Astrocyte of the spinal cord (primary cell): ENCODE measurements around the gene CTNND1.
A peak's percentile ranks its signal among the peaks of the same experiment; 100 is the strongest.

Source experiments
- DNase-seq: peaks from one replicate; pipeline ENCODE4 v3.0.0; 2011; ENCODE audit warnings: low read depth, low spot score
- H3K4me3 ChIP-seq: 2 replicates; pipeline ENCODE4 v1.5.1; 2011; ENCODE audit warnings: low read depth, mild to moderate bottlenecking, low read length, moderate library complexity
- in situ Hi-C: cut with HindIII; loops from 2 replicates; pipeline ENCODE4 v1.10.0; 2017; ENCODE audit warnings: low sequenced_read_pairs
- TF ChIP-seq, protein P1 (sequence below): IDR thresholded peaks from 2 replicates; pipeline ENCODE4 v1.5.1; 2012; ENCODE audit warnings: low read depth, mild to moderate bottlenecking, low read length, inconsistent platforms

Gene CTNND1

DNA sequence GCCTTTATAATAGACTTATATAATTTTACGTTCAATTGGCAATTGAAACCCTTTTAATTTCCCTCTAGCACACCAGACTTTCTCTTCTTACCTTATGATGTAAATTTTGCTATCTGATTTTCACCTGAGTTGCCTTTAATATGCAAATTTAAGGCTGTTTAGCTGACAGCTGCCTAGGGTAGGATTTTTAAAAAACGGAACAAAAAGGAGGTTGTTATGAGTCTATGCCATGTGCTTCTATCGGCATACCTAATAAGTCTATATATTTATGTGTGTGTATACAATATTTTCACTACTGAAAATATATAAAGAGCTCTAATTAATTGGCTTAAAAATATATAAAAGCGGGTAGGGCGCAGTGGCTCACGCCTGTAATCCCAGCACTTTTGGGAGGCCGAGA is 32.1 kb upstream of the CTNND1 start:
- H3K4me3 ChIP-seq = no peak overlapping the region
- in situ Hi-C loops = no loop called here
- TF ChIP-seq, protein P1, sequence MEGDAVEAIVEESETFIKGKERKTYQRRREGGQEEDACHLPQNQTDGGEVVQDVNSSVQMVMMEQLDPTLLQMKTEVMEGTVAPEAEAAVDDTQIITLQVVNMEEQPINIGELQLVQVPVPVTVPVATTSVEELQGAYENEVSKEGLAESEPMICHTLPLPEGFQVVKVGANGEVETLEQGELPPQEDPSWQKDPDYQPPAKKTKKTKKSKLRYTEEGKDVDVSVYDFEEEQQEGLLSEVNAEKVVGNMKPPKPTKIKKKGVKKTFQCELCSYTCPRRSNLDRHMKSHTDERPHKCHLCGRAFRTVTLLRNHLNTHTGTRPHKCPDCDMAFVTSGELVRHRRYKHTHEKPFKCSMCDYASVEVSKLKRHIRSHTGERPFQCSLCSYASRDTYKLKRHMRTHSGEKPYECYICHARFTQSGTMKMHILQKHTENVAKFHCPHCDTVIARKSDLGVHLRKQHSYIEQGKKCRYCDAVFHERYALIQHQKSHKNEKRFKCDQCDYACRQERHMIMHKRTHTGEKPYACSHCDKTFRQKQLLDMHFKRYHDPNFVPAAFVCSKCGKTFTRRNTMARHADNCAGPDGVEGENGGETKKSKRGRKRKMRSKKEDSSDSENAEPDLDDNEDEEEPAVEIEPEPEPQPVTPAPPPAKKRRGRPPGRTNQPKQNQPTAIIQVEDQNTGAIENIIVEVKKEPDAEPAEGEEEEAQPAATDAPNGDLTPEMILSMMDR = no peak
- no peak for DNase-seq

- no peak overlapping the region for H3K4me3 ChIP-seq
- in situ Hi-C loops = no loop called here
- TF ChIP-seq, protein P1 = no peak
- no peak for DNase-seq
Measured at GRCh38 chr11:57732661-57733060, 28.9 kb upstream of the CTNND1 start.

DNA sequence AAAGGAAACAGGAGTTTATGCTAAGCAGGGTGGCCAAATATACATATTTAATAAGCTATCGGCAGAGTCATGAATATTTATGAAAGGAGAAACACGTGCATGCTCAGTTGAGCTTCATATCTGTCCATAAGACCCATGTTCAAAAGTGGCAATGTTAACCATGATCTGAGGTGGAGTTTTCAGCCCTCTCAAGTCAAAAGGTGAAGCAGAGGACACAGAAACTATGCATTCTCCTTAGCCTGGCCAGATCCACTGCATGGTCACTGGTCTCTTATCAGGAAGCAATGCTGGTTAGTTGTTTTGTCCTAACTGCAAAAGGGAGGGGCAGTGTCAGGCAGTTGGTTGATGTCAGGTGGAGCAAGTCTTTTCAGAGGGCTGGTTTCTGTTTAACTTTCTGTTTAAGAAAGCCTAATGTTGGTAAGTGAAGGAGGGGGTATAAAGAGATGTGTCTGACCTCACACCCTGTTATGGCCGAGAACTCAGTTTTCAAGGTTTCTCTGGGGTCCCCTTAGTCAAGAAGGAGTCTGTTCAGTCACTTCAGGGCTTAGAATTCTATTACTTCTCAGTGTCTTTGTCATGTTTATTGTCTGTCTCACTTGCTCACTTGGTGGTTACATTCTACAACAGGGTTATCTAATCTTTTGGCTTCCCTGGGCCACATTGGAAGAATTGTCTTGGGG is 25.8 kb upstream of the CTNND1 start:
- TF ChIP-seq, protein P1 = no peak
- no peak overlapping the region for H3K4me3 ChIP-seq
- no peak for DNase-seq
- in situ Hi-C loops = no loop called here

DNA sequence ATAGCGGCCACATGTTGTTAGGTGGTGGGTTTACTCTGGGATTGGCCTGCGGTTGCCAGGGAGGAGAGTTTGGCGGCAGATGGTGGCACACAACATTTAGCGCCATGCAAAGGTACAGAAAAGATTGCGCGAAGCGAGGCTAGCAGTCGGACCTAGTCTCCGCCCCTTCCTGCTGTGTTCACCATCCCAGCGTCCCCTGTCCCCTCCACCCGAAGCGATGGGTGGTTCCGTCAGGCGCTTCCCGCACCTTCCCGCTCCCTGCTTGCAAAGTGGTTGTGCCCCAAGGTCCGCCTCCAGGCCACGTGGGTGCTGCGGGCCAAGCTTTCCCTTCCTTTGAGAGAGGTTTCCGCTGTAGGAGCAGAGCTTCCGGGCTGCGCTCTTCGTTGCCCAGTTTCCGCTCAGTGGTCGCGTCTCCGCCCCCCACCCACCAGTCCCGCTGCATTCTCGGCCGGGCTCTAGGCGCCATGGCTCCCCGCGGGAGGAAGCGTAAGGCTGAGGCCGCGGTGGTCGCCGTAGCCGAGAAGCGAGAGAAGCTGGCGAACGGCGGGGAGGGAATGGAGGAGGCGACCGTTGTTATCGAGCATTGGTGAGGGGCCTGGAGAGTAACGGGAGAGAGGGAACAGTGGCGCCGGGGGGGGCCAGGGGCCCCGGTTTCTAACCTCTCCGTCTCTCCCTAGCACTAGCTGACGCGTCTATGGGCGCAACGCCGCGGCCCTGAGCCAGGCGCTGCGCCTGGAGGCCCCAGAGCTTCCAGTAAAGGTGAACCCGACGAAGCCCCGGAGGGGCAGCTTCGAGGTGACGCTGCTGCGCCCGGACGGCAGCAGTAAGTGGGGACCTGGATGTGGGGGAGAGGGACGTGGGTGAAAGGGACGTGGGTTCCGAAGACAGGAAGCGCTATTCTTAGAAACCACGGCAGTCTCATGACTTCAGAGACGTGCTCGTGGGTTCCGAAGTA is 20.2 kb upstream of the CTNND1 start, which contains the start of gene SELENOH:
Gene SELENOH (plus strand): TSS at position 360 of the 955 bp plus-strand sequence. CDS start 105 bp downstream, at position 465.
- in situ Hi-C loops = no loop called here
- H3K4me3 ChIP-seq = peak within 1 kb of the TSS; percentile 85
- peak; percentile 98 for DNase-seq
- TF ChIP-seq, protein P1 = no peak

DNA sequence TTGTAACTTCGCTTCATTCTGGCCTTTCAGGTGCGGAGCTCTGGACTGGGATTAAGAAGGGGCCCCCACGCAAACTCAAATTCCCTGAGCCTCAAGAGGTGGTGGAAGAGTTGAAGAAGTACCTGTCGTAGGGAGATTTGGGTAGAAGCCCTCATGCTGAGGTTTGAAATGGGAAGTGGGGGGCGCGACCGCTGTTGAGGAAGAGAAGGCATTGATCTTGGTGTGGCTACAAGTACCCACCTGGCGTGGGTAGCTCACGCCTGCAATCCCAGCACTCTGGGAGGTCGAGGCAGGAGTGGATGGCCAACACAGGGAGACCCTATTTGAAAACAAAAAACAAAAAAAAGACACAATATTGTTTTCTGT is 19.5 kb upstream of the CTNND1 start:
- DNase-seq = no peak
- peak overlapping the region; percentile 85 for H3K4me3 ChIP-seq
- in situ Hi-C loops = no loop called here
- TF ChIP-seq, protein P1 = no peak

- TF ChIP-seq, protein P1 = no peak
- no peak overlapping the region for H3K4me3 ChIP-seq
- DNase-seq = no peak
- in situ Hi-C loops = no loop called here
Measured at GRCh38 chr11:57744357-57744756, 17.2 kb upstream of the CTNND1 start.
